HepG2 (cell line): ENCODE results near the gene VASN. TPM values are rescaled to one million over a fixed set of nuclear protein-coding genes. Genes with fewer than 3 reads are reported as not detected.
A peak's percentile ranks its signal among the peaks of the same experiment; 100 is the strongest.

Source experiments
- ATAC-seq: fragments of 200-7000 bp; cut with Tn5 transposase; 3 replicates; pipeline ENCODE4 v1.9.1; 2020; ENCODE audit warnings: mild to moderate bottlenecking, moderate library complexity
- BruUV-seq: library from RNA; stranded (reverse); fragments of 400-500 nt; replicated peaks from 2 replicates; lab custom pipeline; 2021; lab: Mats Ljungman, UMichigan
- CTCF ChIA-PET: fragments of 300-600 bp; formaldehyde crosslinking; extraction: SDS; loops from one replicate; lab custom pipeline; 2021; ENCODE audit warnings: low total read pairs, inconsistent platforms, low intra/inter-chr PET ratio; lab: Yijun Ruan, JAX
- POLR2A ChIA-PET: fragments of 350-600 bp; sonication (Branson Sonifier 250); formaldehyde crosslinking; loops from one replicate; lab custom pipeline; 2020; ENCODE audit warnings: antibody characterized with exemption, inconsistent platforms; lab: Yijun Ruan, JAX
- DNase-seq: peaks from one replicate; pipeline ENCODE4 v3.0.0-alpha.2; 2015; ENCODE audit warnings: low spot score
- FAIRE-seq: peaks from 3 replicates; lab custom pipeline; 2011; peaks lifted over from hg19 to GRCh38; lab: Jason Lieb, UNC
- H2AFZ ChIP-seq: one replicate; pipeline ENCODE4 v1.6.1; 2011; ENCODE audit warnings: low read length, inconsistent platforms
- H3K27ac ChIP-seq: fragments of 300-600 bp; 3 replicates; pipeline ENCODE4 v1.8.0; 2011; ENCODE audit warnings: mixed run types, mild to moderate bottlenecking, mixed read lengths, low read length, inconsistent platforms; ENCODE audit not compliant: insufficient read depth; ENCODE audit errors: extremely low read length
- H3K27me3 ChIP-seq, 2 experiments: fragments of 200-600 bp in 1 of 2; 2 replicates in 1 of 2; 3 replicates in 1 of 2; pipeline versions ENCODE4 v1.6.0 to v1.8.0; 2011; ENCODE audit warnings: low read length in 2 of 2, mild to moderate bottlenecking in 2 of 2, moderate library complexity in 2 of 2, inconsistent platforms in 1 of 2; ENCODE audit not compliant: insufficient read depth in 2 of 2, control insufficient read depth in 1 of 2
- H3K36me3 ChIP-seq, 2 experiments: fragments of 200-600 bp in 1 of 2; replicated peaks in 1 of 2; 2 replicates in 1 of 2; 3 replicates in 1 of 2; pipeline versions ENCODE4 v1.5.1 to v1.8.0; 2011; ENCODE audit warnings: low read length in 2 of 2, inconsistent platforms in 1 of 2; ENCODE audit not compliant: insufficient read depth in 2 of 2, control insufficient read depth in 1 of 2
- H3K4me1 ChIP-seq: 2 replicates; pipeline ENCODE4 v1.5.1; 2012; ENCODE audit warnings: low read length, inconsistent platforms; ENCODE audit not compliant: insufficient read depth
- H3K4me2 ChIP-seq: 2 replicates; pipeline ENCODE4 v1.6.0; 2011; ENCODE audit warnings: low read depth, low read length, inconsistent platforms
- H3K4me3 ChIP-seq, 3 experiments: fragments of 200-600 bp in 1 of 3; sonication (generic), shearing (Covaris generic) in 1 of 3; replicated peaks in 1 of 3; 2 replicates each; pipeline ENCODE4 v1.5.1; 2011 to 2016; ENCODE audit warnings: low read length in 3 of 3, inconsistent platforms in 2 of 3, low read depth in 2 of 3, mild to moderate bottlenecking in 2 of 3, control low read depth in 1 of 3, mixed read lengths in 1 of 3; ENCODE audit not compliant: insufficient read depth in 1 of 3
- H3K79me2 ChIP-seq: one replicate; pipeline ENCODE4 v1.6.1; 2011; ENCODE audit warnings: low read length, inconsistent platforms; ENCODE audit not compliant: insufficient read depth
- H3K9ac ChIP-seq: 2 replicates; pipeline ENCODE4 v1.6.0; 2011; ENCODE audit warnings: mild to moderate bottlenecking, low read depth, low read length, inconsistent platforms; ENCODE audit not compliant: insufficient read depth
- H3K9me3 ChIP-seq: 2 replicates; pipeline ENCODE4 v1.5.1; 2012; ENCODE audit warnings: mild to moderate bottlenecking, low read length
- H4K20me1 ChIP-seq: 2 replicates; pipeline ENCODE4 v1.6.0; 2011; ENCODE audit warnings: inconsistent platforms, mild to moderate bottlenecking, low read length, moderate library complexity; ENCODE audit not compliant: insufficient read depth
- AKAP8 ChIP-seq: sonication (generic); formaldehyde crosslinking; IDR thresholded peaks from 2 replicates; pipeline ENCODE4 v1.5.1; 2020; ENCODE audit warnings: mild to moderate bottlenecking, missing genetic modification reagents
- CREB1 ChIP-seq, 2 experiments: fragments of 450-650 bp in 1 of 2; IDR thresholded peaks; 2 replicates each; pipeline ENCODE4 v1.6.1; 2016 to 2017; ENCODE audit warnings: control low read depth in 1 of 2, mild to moderate bottlenecking in 1 of 2, missing compliant biosample characterization in 1 of 2, missing genetic modification characterization in 1 of 2
- HNRNPH1 ChIP-seq: fragments of 200-400 bp; formaldehyde crosslinking; optimal IDR thresholded peaks from 2 replicates; pipeline ENCODE3; 2017; ENCODE audit warnings: mild to moderate bottlenecking, low read depth, low read length
- KDM2A ChIP-seq: sonication (generic); formaldehyde crosslinking; IDR thresholded peaks from 2 replicates; pipeline ENCODE4 v1.4.0; 2020; ENCODE audit warnings: low read depth, missing genetic modification reagents, borderline replicate concordance
- KIAA2018 ChIP-seq: sonication (generic); formaldehyde crosslinking; IDR thresholded peaks from 2 replicates; pipeline ENCODE4 v1.5.0; 2020; ENCODE audit warnings: mild to moderate bottlenecking, missing genetic modification reagents, borderline replicate concordance
- MED13 ChIP-seq: sonication (generic); formaldehyde crosslinking; IDR thresholded peaks from 2 replicates; pipeline ENCODE4 v1.5.0; 2020; ENCODE audit warnings: missing genetic modification reagents
- PHF8 ChIP-seq: sonication (generic); formaldehyde crosslinking; IDR thresholded peaks from 2 replicates; pipeline ENCODE4 v1.5.0; 2020; ENCODE audit warnings: missing genetic modification reagents
- RBFOX2 ChIP-seq: fragments of 200-400 bp; formaldehyde crosslinking; IDR thresholded peaks from 2 replicates; pipeline ENCODE4 v1.6.1; 2017; ENCODE audit warnings: low read depth, mild to moderate bottlenecking, low read length
- REL ChIP-seq: sonication (generic); formaldehyde crosslinking; conservative IDR thresholded peaks from 2 replicates; pipeline ENCODE4 v1.8.0; 2022; ENCODE audit warnings: mild to moderate bottlenecking, missing genetic modification reagents, moderate library complexity
- ZIK1 ChIP-seq: sonication (generic); formaldehyde crosslinking; IDR thresholded peaks from 2 replicates; pipeline ENCODE4 v1.5.0; 2020; ENCODE audit warnings: mild to moderate bottlenecking, low read depth, missing genetic modification reagents, borderline replicate concordance
- ZMAT5 ChIP-seq: sonication (generic); formaldehyde crosslinking; IDR thresholded peaks from 2 replicates; pipeline ENCODE4 v1.5.0; 2020; ENCODE audit warnings: mild to moderate bottlenecking, low read depth, missing genetic modification reagents, borderline replicate concordance
- ZNF101 ChIP-seq: sonication (generic); formaldehyde crosslinking; IDR thresholded peaks from 2 replicates; pipeline ENCODE4 v1.4.0; 2020; ENCODE audit warnings: mild to moderate bottlenecking, low read depth, missing genetic modification reagents, borderline replicate concordance
- ZNF660 ChIP-seq: sonication (generic); formaldehyde crosslinking; IDR thresholded peaks from 2 replicates; pipeline ENCODE4 v1.5.1; 2020; ENCODE audit warnings: mild to moderate bottlenecking, low read depth, missing genetic modification reagents, borderline replicate concordance
- ZNF678 ChIP-seq: sonication (generic); formaldehyde crosslinking; IDR thresholded peaks from 2 replicates; pipeline ENCODE4 v1.4.0; 2020; ENCODE audit warnings: mild to moderate bottlenecking, missing genetic modification reagents
- WGBS: methylation state at CpG from one replicate; pipeline ENCODE4 v1.1.6; 2017; ENCODE audit warnings: low lambda C conversion rate; 5-methylcytosine and 5-hydroxymethylcytosine counted together
- in situ Hi-C: cut with HindIII; loops from 2 replicates; pipeline ENCODE4 v1.10.0; 2017; ENCODE audit warnings: low pct_unique_long_range_greater_than_20kb; ENCODE audit not compliant: extremely low pct_ligation_motif_present
- intact Hi-C: fragments of 100-400 bp; cut with micrococcal nuclease; formaldehyde crosslinking; loops from one replicate; pipeline ENCODE4 v1.10.0; 2022; ENCODE audit not compliant: unreplicated experiment
- polyA plus RNA-seq, 8 experiments: library from polyadenylated mRNA; depleted of rRNA in 3 of 8; stranded (reverse) in 7 of 8; unstranded in 1 of 8; fragments of >200 nt; fragmentation: Illumina TruSeq in 4 of 8; extraction: Trizol in 4 of 8; gene quantifications; 2 replicates each; pipeline versions ENCODE4 v1.2.1 to v1.2.3, GENCODE V29; 2011 to 2016; ENCODE audit warnings: low read depth in 4 of 8, missing spikeins in 1 of 8, mixed read lengths in 1 of 8; ENCODE audit not compliant: insufficient read depth in 1 of 8
- total RNA-seq, 5 experiments: library from RNA; depleted of rRNA; stranded (reverse); fragments of >200 nt; fragmentation: Illumina TruSeq; extraction: Trizol; gene quantifications; 2 replicates each; pipeline ENCODE4 v1.2.3, GENCODE V29; 2016; ENCODE audit warnings: low read depth in 1 of 5

Gene VASN
- total and polyA plus RNA-seq, 2 of the 13 experiments (the other 11 are each of a cell fraction or from before 2014, with no cell fraction given), result 8.4 to 18.2 TPM

- no peak overlapping the region for H3K27ac ChIP-seq
- H3K9me3 ChIP-seq, result no peaks in the 10 kb centered on the region
- 98% methylated on average over 8 of the region's 12 CpGs for WGBS
- intact Hi-C loops (no loop called here), in situ Hi-C loops (no loop called here)
- H2AFZ ChIP-seq, result no peak overlapping the region
- H3K4me3 ChIP-seq, result no peak overlapping the region
- ChIA-PET POLR2A (no interaction called here), CTCF (no interaction called here)
- DNase-seq, result no peak
- no TSS peak for BruUV-seq
- ATAC-seq, result no peak
- peaks cover 4 to 16% of the 10 kb centered on the region in 2 experiments for H3K36me3 ChIP-seq
- peaks cover 20% of the 10 kb centered on the region for H3K4me1 ChIP-seq
- no peak overlapping the region for H3K4me2 ChIP-seq
- FAIRE-seq, result no peak
- peaks cover 23% of the 10 kb centered on the region for H4K20me1 ChIP-seq
- no peak overlapping the region for H3K9ac ChIP-seq
- peaks cover 6% of the 10 kb centered on the region for H3K79me2 ChIP-seq
- H3K27me3 ChIP-seq, result no peaks in the 10 kb centered on the region
- TF ChIP-seq ZNF678 (CRISPR knock-in tag), result no peak
- peak; percentile 25; the same call in 1 of the 2 replicates for TF ChIP-seq AKAP8 (CRISPR knock-in tag)
- TF ChIP-seq CREB1 (IDR thresholded peaks at IDR 0.05), result no peak
- no peak for TF ChIP-seq CREB1 (CRISPR knock-in tag; IDR thresholded peaks at IDR 0.05)
- no peak for TF ChIP-seq ZNF660
- peak; percentile 31 for TF ChIP-seq HNRNPH1
- TF ChIP-seq KIAA2018, result no peak
- TF ChIP-seq REL (CRISPR knock-in tag), result 0 out of 2 replicates have a peak, but pooled peaks have one; percentile 31
- no peak for TF ChIP-seq ZMAT5 (CRISPR knock-in tag)
- TF ChIP-seq KDM2A (CRISPR knock-in tag), result no peak; the same call in 1 of the 2 replicates
- TF ChIP-seq ZNF101 (CRISPR knock-in tag), result no peak
- TF ChIP-seq ZIK1 (CRISPR knock-in tag), result no peak
- TF ChIP-seq MED13, result no peak
- TF ChIP-seq PHF8 (CRISPR knock-in tag), result 0 out of 2 replicates have a peak, but pooled peaks have one; percentile 21
- peak; percentile 57; the same call in 1 of the 2 replicates for TF ChIP-seq RBFOX2
Measured at GRCh38 chr16:4383591-4384444, 12.2 kb downstream of the VASN start.
